Ovary (tissue), 9 donors: Measurements from ENCODE around the gene MROH2B. TPM values are rescaled to one million over a fixed set of nuclear protein-coding genes. Genes with fewer than 3 reads are reported as not detected.

Source experiments
- DNase-seq, 5 donors: peaks; one replicate each; pipeline ENCODE4 v3.0.0-alpha.2; 2019 to 2020
- H3K27ac ChIP-seq, 2 donors: fragments of 200-600 bp; one replicate each; pipeline versions ENCODE4 v1.5.1 to v1.8.0; 2019 to 2022
- H3K27me3 ChIP-seq: fragments of 200-600 bp; one replicate; pipeline ENCODE4 v1.8.0; 2022
- H3K36me3 ChIP-seq: fragments of 200-600 bp; sonication (generic); one replicate; pipeline ENCODE4 v1.5.1; 2019
- H3K4me1 ChIP-seq: one replicate; pipeline ENCODE4 v1.8.1; 2013; ENCODE audit warnings: mild to moderate bottlenecking, moderate library complexity; ENCODE audit not compliant: insufficient read depth
- H3K4me3 ChIP-seq: fragments of 200-600 bp; sonication (generic); one replicate; pipeline ENCODE4 v1.5.1; 2017
- H3K9me3 ChIP-seq, 2 donors: fragments of 200-600 bp in 1 of 2; sonication (generic) in 1 of 2; one replicate each; pipeline versions ENCODE4 v1.5.1 to v1.8.1; 2013 to 2019; ENCODE audit warnings: mild to moderate bottlenecking in 1 of 2, moderate library complexity in 1 of 2
- CTCF ChIP-seq, 3 donors: fragments of 450-650 bp in 2 of 3; fragments of 200-600 bp in 1 of 3; IDR thresholded peaks; one replicate each; pipeline versions ENCODE4 v1.5.1 to v1.8.0; 2016 to 2022; ENCODE audit warnings: antibody characterized with exemption in 3 of 3, mild to moderate bottlenecking in 1 of 3
- EP300 ChIP-seq: sonication (generic); formaldehyde crosslinking; IDR thresholded peaks from one replicate; pipeline ENCODE4 v1.6.1; 2017; ENCODE audit warnings: antibody characterized with exemption
- POLR2A ChIP-seq: fragments of 450-650 bp; IDR thresholded peaks from one replicate; pipeline ENCODE4 v1.6.1; 2017; ENCODE audit warnings: antibody characterized with exemption, mild to moderate bottlenecking, moderate library complexity
- WGBS, 3 donors: extraction: QIAGEN DNeasy Blood & Tissue Kit in 1 of 3; methylation state at CpG; one replicate each; pipeline versions ENCODE4 v1.1.5 to v1.1.7; 2013 to 2017; 5-methylcytosine and 5-hydroxymethylcytosine counted together
- intact Hi-C, 4 donors: fragments of 100-400 bp; cut with DNase I; formaldehyde crosslinking; loops; one replicate each; pipeline versions ENCODE4 v1.11.0 to v1.15.1; 2022 to 2023
- polyA plus RNA-seq, 2 donors: library from polyadenylated mRNA; stranded (reverse); fragments of 200-250 nt in 1 of 2; fragments of 350-450 nt in 1 of 2; fragmentation: Illumina TruSeq in 1 of 2; extraction: RNeasy Lipid Tissue Mini Kit (QIAGEN cat#74804) in 1 of 2; gene quantifications; one replicate each; pipeline ENCODE4 v1.2.3, GENCODE V29; 2013 to 2014
- total RNA-seq, 7 donors: library from RNA; depleted of rRNA in 2 of 7; stranded (reverse); fragments of >200 nt in 2 of 7; fragmentation: NEBNext Ultra II Directional in 3 of 7; extraction: Animal tissue kit (Norgen Biotek cat#: 25700) in 3 of 7; gene quantifications; one replicate each; pipeline versions ENCODE4 v1.1.0 to v1.2.4, GENCODE V29; 2016 to 2023
- donor health status: DM: no; HTN: no; CAD: no; lungs with moderate emphysema.
- donor health status: DM: no; HTN: no; CAD: no.
- donor health status: Bipolar disorder and iron deficiency.
- donor health status: DM: yes; HTN: yes; CAD: no.
- donor health status: DM: no; HTN: no; CAD: no.
- donor health status: DM: yes; HTN: yes; CAD: no.

MROH2B gene
- total and polyA plus RNA-seq, 9 donors: 0.01 TPM; not detected in 8

- intact Hi-C loops: no loop called here
- Histone ChIP-seq H3K4me1 (peaks cover 10% of the 10 kb centered on the region), H3K9me3 (no peaks in the 10 kb centered on the region), H3K27me3 (no peaks in the 10 kb centered on the region), H3K36me3 (no peaks in the 10 kb centered on the region), H3K4me3 (no peak overlapping the region), H3K27ac (no peak overlapping the region)
- no peak for DNase-seq
- no peak for TF ChIP-seq POLR2A
- no peak for TF ChIP-seq EP300
- no peak for TF ChIP-seq CTCF (IDR thresholded peaks at IDR 0.05)
These were observed 83.8 kb downstream of the MROH2B start for GRCh38 chr5:40987349-40987748.

GRCh38 chr5:40986666-40987065 lies 84.5 kb downstream of the MROH2B start:
- Histone ChIP-seq H3K4me1 (peaks cover 5% of the 10 kb centered on the region), H3K36me3 (no peaks in the 10 kb centered on the region), H3K27me3 (no peaks in the 10 kb centered on the region), H3K27ac (no peak overlapping the region), H3K4me3 (no peak overlapping the region), H3K9me3 (no peaks in the 10 kb centered on the region)
- TF ChIP-seq POLR2A: no peak
- TF ChIP-seq CTCF (IDR thresholded peaks at IDR 0.05): no peak
- TF ChIP-seq EP300: no peak
- intact Hi-C loops: no loop called here
- 91 to 94% (median 91%) methylated on average over 3 of the region's 3 CpGs for WGBS, 3 donors
- DNase-seq: no peak

- TF ChIP-seq EP300: no peak
- TF ChIP-seq CTCF (IDR thresholded peaks at IDR 0.05): no peak
- no peak for TF ChIP-seq POLR2A
These were observed 85.6 kb downstream of the MROH2B start for GRCh38 chr5:40985501-40985900.

GRCh38 chr5:40984884-40985283 lies 86.3 kb downstream of the MROH2B start:
- H3K27ac ChIP-seq: no peak overlapping the region
- no peak overlapping the region for H3K4me3 ChIP-seq
- intact Hi-C loops: no loop called here
- no peak for DNase-seq
- H3K9me3 ChIP-seq: no peaks in the 10 kb centered on the region
- TF ChIP-seq CTCF (IDR thresholded peaks at IDR 0.05) (no peak), POLR2A (no peak), EP300 (no peak)
- no peaks in the 10 kb centered on the region for H3K36me3 ChIP-seq
- H3K27me3 ChIP-seq: no peaks in the 10 kb centered on the region
- H3K4me1 ChIP-seq: no peaks in the 10 kb centered on the region
- WGBS, 3 donors: 95 to 97% (median 96%) methylated on average over 3 of the region's 3 CpGs

More at GRCh38 chr5:40985501-40985900, 85.6 kb downstream of the MROH2B start:
- no peak for DNase-seq
- Histone ChIP-seq H3K27ac (no peak overlapping the region), H3K36me3 (no peaks in the 10 kb centered on the region), H3K9me3 (no peaks in the 10 kb centered on the region), H3K4me1 (peaks cover 3% of the 10 kb centered on the region), H3K4me3 (no peak overlapping the region), H3K27me3 (no peaks in the 10 kb centered on the region)
- intact Hi-C loops: no loop called here
- WGBS, 3 donors: 55 to 77% (median 62%) methylated on average over 4 of the region's 4 CpGs

GRCh38 chr5:40983781-40984180 lies 87.4 kb downstream of the MROH2B start:
- H3K4me3 ChIP-seq: no peak overlapping the region
- H3K27me3 ChIP-seq: no peaks in the 10 kb centered on the region
- DNase-seq: no peak
- no peaks in the 10 kb centered on the region for H3K36me3 ChIP-seq
- H3K27ac ChIP-seq: no peak overlapping the region
- 81 to 89% (median 86%) methylated on average over 3 of the region's 3 CpGs for WGBS, 3 donors
- no peaks in the 10 kb centered on the region for H3K4me1 ChIP-seq
- intact Hi-C loops: no loop called here
- H3K9me3 ChIP-seq: no peaks in the 10 kb centered on the region
- TF ChIP-seq POLR2A (no peak), EP300 (no peak), CTCF (IDR thresholded peaks at IDR 0.05) (no peak)
